Measurements from ENCODE around the gene TIE1. TPM values are rescaled to one million over a fixed set of nuclear protein-coding genes. Genes with fewer than 3 reads are reported as not detected.
A peak's percentile ranks its signal among the peaks of the same experiment; 100 is the strongest.

Gene TIE1
- total RNA-seq, 3 donors from 2014 or later: 8.0 to 18.6 (median 8.1) TPM

GRCh38 chr1:43298055-43298454 is 2.7 kb upstream of the TIE1 start:
- no peak for DNase-seq
- Histone ChIP-seq H3K36me3 (ENCODE audit: low read depth) (no peaks in the 10 kb centered on the region), H3K4me3 (no peak overlapping the region), H3K9me3 (no peaks in the 10 kb centered on the region), H3K4me1 (ENCODE audit: low read depth) (peaks cover 37% of the 10 kb centered on the region)
- intact Hi-C loops (cut with DNase I, micrococcal nuclease): no loop called here
- TF ChIP-seq CTCF (IDR thresholded peaks at IDR 0.05): no peak
- no peak for ATAC-seq

GRCh38 chr1:43299101-43299500 is 1.7 kb upstream of the TIE1 start:
- intact Hi-C loops (cut with DNase I, micrococcal nuclease): no loop called here
- no peak for DNase-seq
- no peaks in the 10 kb centered on the region for H3K36me3 ChIP-seq (ENCODE audit: low read depth)

GRCh38 chr1:43302201-43302600 is 1.4 kb downstream of the TIE1 start:
- Histone ChIP-seq H3K9me3 (no peaks in the 10 kb centered on the region), H3K4me3 (no peak overlapping the region), H3K36me3 (ENCODE audit: low read depth) (no peaks in the 10 kb centered on the region), H3K4me1 (ENCODE audit: low read depth) (peaks cover 22% of the 10 kb centered on the region)
- no peak for TF ChIP-seq CTCF (IDR thresholded peaks at IDR 0.05)
- DNase-seq: peak in 2 of 3 donors; percentile 1 to 17
- intact Hi-C loops (cut with DNase I, micrococcal nuclease): no loop called here
- no peak for ATAC-seq

More at GRCh38 chr1:43299101-43299500, 1.7 kb upstream of the TIE1 start:
- Histone ChIP-seq H3K4me1 (ENCODE audit: low read depth) (peaks cover 37% of the 10 kb centered on the region), H3K4me3 (no peak overlapping the region), H3K9me3 (no peaks in the 10 kb centered on the region)
- no peak for TF ChIP-seq CTCF (IDR thresholded peaks at IDR 0.05)
- ATAC-seq: no peak

GRCh38 chr1:43302721-43303470 is 2.1 kb downstream of the TIE1 start:
- peaks cover 22% of the 10 kb centered on the region for H3K4me1 ChIP-seq (ENCODE audit: low read depth)
- intact Hi-C loops (cut with DNase I, micrococcal nuclease): no loop called here
- H3K36me3 ChIP-seq (ENCODE audit: low read depth): no peaks in the 10 kb centered on the region
- H3K4me3 ChIP-seq: no peak overlapping the region
- H3K9me3 ChIP-seq: no peaks in the 10 kb centered on the region
- no peak for TF ChIP-seq CTCF (IDR thresholded peaks at IDR 0.05)
- ATAC-seq (peak; percentile 92), DNase-seq (peak; percentile 50 to 76 (median 69))

GRCh38 chr1:43303471-43304313 is 2.9 kb downstream of the TIE1 start:
- Histone ChIP-seq H3K9me3 (no peaks in the 10 kb centered on the region), H3K4me3 (no peak overlapping the region), H3K36me3 (ENCODE audit: low read depth) (no peaks in the 10 kb centered on the region), H3K4me1 (ENCODE audit: low read depth) (peaks cover 22% of the 10 kb centered on the region)
- peak in 2 of 3 donors; percentile 21 to 48 for DNase-seq
- peak; percentile 30 for ATAC-seq
- intact Hi-C loops (cut with DNase I, micrococcal nuclease): no loop called here
- TF ChIP-seq CTCF (IDR thresholded peaks at IDR 0.05): no peak
